GM20000 (cell line): ENCODE measurements around the gene IRS1.

Source experiments
- DNase-seq: peaks from one replicate; pipeline ENCODE4 v3.0.0; 2012; ENCODE audit warnings: low spot score
- CTCF ChIP-seq: IDR thresholded peaks from 2 replicates; pipeline ENCODE4 v1.5.1; 2012; ENCODE audit warnings: mild to moderate bottlenecking, control low read depth; ENCODE audit errors: extremely low read depth, missing control alignments

IRS1 gene

GRCh38 chr2:226720948-226721347, 78.7 kb downstream of the IRS1 start:
- TF ChIP-seq CTCF, result no peak
- no peak for DNase-seq

GRCh38 chr2:226717719-226718118, 81.9 kb downstream of the IRS1 start:
- TF ChIP-seq CTCF, result no peak
- no peak for DNase-seq

- TF ChIP-seq CTCF, result no peak
- DNase-seq, result no peak
Observed at GRCh38 chr2:226716126-226716525, 83.5 kb downstream of the IRS1 start.

- no peak for TF ChIP-seq CTCF
Observed at GRCh38 chr2:226715347-226715990, 84.2 kb downstream of the IRS1 start.

GRCh38 chr2:226712941-226713340, 86.7 kb downstream of the IRS1 start:
- no peak for TF ChIP-seq CTCF
- DNase-seq, result no peak

More at GRCh38 chr2:226715347-226715990, 84.2 kb downstream of the IRS1 start:
- DNase-seq, result no peak

GRCh38 chr2:226711606-226712296, 87.9 kb downstream of the IRS1 start:
- TF ChIP-seq CTCF, result no peak
- DNase-seq, result no peak

GRCh38 chr2:226707499-226707898, 92.1 kb downstream of the IRS1 start:
- no peak for TF ChIP-seq CTCF
- DNase-seq, result no peak
